Upper lobe of right lung (tissue), 1 donor: Measurements from ENCODE around the gene RASD1. TPM values are rescaled to one million over a fixed set of nuclear protein-coding genes. Genes with fewer than 3 reads are reported as not detected.
A peak's percentile ranks its signal among the peaks of the same experiment; 100 is the strongest.

Experiments
- ATAC-seq: fragments of 200-7000 bp; cut with Tn5 transposase; one replicate; pipeline ENCODE4 v1.9.1; 2020; ENCODE audit warnings: mild to moderate bottlenecking, moderate library complexity
- DNase-seq: peaks from one replicate; pipeline ENCODE4 v3.0.0-alpha.2; 2020
- H3K27ac ChIP-seq: fragments of 200-600 bp; one replicate; pipeline ENCODE4 v1.8.0; 2022
- H3K27me3 ChIP-seq: fragments of 200-600 bp; one replicate; pipeline ENCODE4 v1.8.0; 2022; ENCODE audit warnings: mild to moderate bottlenecking
- H3K36me3 ChIP-seq: fragments of 200-600 bp; one replicate; pipeline ENCODE4 v1.8.0; 2022
- H3K4me1 ChIP-seq: fragments of 200-600 bp; one replicate; pipeline ENCODE4 v1.8.0; 2022
- H3K4me3 ChIP-seq: fragments of 200-600 bp; one replicate; pipeline ENCODE4 v1.8.0; 2022; ENCODE audit warnings: mild to moderate bottlenecking
- H3K9me3 ChIP-seq: fragments of 200-600 bp; one replicate; pipeline ENCODE4 v1.8.0; 2022
- intact Hi-C: fragments of 100-400 bp; cut with DNase I; formaldehyde crosslinking; loops from one replicate; pipeline ENCODE4 v1.11.0; 2022
- total RNA-seq: library from RNA; stranded (reverse); fragmentation: NEBNext Ultra II Directional; extraction: Animal tissue kit (Norgen Biotek cat#: 25700); gene quantifications from one replicate; pipeline ENCODE4 v1.2.1, GENCODE V29; 2021
- TF ChIP-seq, protein P1 (sequence below): fragments of 200-600 bp; IDR thresholded peaks from one replicate; pipeline ENCODE4 v1.8.0; 2022; ENCODE audit warnings: antibody characterized with exemption
- donor health status: DM: no; HTN: yes; CAD: no; lungs with severe emphysema.

The RASD1 gene
- total RNA-seq, 1 donor from 2014 or later = 39.2 TPM

DNA sequence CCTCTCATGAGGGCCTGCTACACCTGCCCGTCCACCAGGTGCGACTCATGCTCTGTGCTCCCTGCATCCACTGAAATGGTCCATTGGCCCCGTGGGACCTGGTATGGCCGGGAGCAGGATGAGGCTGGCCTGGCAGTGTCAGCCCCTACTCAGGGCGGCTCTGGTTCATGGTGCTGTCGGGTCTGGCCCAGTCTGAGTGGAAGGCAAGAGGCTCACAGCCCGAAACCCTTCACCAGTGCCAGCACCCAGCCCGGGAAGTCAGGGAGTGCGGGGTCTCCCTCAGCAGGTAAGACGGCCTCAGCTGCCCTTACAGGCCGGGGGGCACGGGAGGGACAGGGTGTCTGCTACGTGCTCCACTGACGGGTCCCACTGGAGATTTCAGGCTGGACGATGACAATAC lies 40.5 kb upstream of the RASD1 start:
- H3K4me1 ChIP-seq = peaks cover 4% of the 10 kb centered on the region
- DNase-seq (no peak), ATAC-seq (no peak)
- H3K36me3 ChIP-seq = no peaks in the 10 kb centered on the region
- no peak overlapping the region for H3K27ac ChIP-seq
- intact Hi-C loops = no loop called here
- H3K27me3 ChIP-seq = no peaks in the 10 kb centered on the region
- no peaks in the 10 kb centered on the region for H3K9me3 ChIP-seq
- TF ChIP-seq, protein P1, sequence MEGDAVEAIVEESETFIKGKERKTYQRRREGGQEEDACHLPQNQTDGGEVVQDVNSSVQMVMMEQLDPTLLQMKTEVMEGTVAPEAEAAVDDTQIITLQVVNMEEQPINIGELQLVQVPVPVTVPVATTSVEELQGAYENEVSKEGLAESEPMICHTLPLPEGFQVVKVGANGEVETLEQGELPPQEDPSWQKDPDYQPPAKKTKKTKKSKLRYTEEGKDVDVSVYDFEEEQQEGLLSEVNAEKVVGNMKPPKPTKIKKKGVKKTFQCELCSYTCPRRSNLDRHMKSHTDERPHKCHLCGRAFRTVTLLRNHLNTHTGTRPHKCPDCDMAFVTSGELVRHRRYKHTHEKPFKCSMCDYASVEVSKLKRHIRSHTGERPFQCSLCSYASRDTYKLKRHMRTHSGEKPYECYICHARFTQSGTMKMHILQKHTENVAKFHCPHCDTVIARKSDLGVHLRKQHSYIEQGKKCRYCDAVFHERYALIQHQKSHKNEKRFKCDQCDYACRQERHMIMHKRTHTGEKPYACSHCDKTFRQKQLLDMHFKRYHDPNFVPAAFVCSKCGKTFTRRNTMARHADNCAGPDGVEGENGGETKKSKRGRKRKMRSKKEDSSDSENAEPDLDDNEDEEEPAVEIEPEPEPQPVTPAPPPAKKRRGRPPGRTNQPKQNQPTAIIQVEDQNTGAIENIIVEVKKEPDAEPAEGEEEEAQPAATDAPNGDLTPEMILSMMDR = no peak
- H3K4me3 ChIP-seq = no peak overlapping the region

DNA sequence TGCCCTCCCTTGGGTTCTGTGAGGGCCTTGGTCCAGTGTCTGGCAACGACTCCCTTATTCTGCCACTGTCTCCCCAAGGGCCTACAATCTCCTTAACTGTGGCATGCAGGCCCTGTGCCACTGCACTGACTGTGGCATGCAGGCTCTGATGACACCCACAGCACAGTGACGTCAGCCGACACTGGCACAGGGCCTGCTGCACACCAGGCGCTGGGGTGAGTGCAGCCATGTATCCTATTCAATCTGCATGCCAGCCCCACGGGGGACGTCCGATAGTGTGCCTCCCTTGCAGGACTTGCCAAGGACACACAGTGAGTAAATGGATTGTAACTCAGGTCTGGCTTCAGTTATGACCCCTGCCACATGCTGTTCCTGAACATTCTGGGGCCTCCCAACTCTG lies 39.8 kb upstream of the RASD1 start:
- no peaks in the 10 kb centered on the region for H3K9me3 ChIP-seq
- intact Hi-C loops = no loop called here
- peaks cover 4% of the 10 kb centered on the region for H3K4me1 ChIP-seq
- no peaks in the 10 kb centered on the region for H3K36me3 ChIP-seq
- H3K27ac ChIP-seq = no peak overlapping the region
- TF ChIP-seq, protein P1 = no peak
- no peak overlapping the region for H3K4me3 ChIP-seq
- DNase-seq (peak; percentile 83), ATAC-seq (peak; percentile 75)
- H3K27me3 ChIP-seq = no peaks in the 10 kb centered on the region

DNA sequence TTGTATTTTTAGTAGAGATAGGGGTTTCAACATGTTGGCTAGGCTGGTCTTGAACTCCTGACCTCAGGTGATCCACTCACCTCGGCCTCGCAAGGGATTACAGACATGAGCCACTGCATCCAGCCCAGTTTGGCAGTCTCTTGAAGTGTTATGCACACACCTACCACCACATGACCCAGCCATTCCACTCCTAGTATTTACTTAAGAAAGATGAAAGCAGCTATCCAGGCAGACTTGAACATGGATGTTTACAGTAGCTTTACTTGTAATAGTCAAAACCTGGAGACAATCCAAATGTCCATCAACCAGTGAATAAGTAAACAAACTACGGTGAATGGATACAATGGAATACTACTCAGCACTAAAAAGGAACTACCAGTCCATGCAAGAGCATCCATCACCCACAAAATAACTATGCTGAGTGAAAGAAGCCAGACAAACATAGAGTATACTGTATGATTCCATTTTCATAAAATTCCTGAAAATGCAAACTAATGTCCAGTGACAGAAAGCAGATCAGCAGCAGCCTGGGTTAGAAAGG lies 37.8 kb upstream of the RASD1 start:
- no peak for DNase-seq
- Histone ChIP-seq H3K4me1 (no peaks in the 10 kb centered on the region), H3K9me3 (no peaks in the 10 kb centered on the region), H3K4me3 (no peak overlapping the region), H3K27ac (no peak overlapping the region), H3K27me3 (no peaks in the 10 kb centered on the region), H3K36me3 (no peaks in the 10 kb centered on the region)
- peak; percentile 82 for ATAC-seq
- intact Hi-C loops = no loop called here
- TF ChIP-seq, protein P1 = no peak

DNA sequence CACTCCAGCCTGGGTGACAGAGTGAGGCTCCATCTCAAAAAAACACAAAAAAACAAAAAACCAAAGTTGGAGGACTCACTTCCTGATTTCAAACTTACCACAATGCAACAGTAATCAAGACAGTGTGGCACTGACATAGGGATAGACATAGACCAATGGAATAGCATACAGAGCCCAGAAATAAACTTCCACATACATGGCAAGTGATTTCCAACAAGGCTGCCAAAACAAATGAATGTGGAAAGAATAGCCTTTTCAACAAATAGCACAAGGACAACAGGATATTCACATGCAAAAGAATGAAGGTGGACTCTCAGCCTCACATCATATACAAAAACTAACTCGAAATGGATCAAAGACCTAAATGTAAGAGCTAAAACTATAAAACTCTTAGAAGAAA lies 36.8 kb upstream of the RASD1 start:
- no peak overlapping the region for H3K27ac ChIP-seq
- intact Hi-C loops = no loop called here

DNA sequence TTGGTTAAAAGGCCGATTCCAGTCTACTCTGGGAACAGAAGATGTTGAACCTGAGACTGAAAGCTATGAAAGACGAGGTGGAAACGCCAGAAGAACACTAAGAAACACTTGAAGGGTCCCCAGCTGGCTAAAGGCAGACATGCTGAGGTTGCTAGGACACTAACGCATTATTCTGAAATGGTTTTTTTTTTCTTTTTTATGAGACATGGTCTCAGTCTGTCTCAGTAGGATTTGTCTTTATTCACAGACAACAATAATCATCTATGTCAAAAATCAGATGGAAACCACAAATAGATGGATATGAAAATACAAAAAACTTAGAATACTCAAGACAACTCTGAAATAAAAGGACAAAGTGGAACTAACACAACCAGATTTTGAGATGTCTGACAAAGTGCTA lies 35.0 kb upstream of the RASD1 start:
- no peaks in the 10 kb centered on the region for H3K4me1 ChIP-seq
- no peak overlapping the region for H3K27ac ChIP-seq
- H3K27me3 ChIP-seq = no peaks in the 10 kb centered on the region
- no peaks in the 10 kb centered on the region for H3K36me3 ChIP-seq
- H3K4me3 ChIP-seq = no peak overlapping the region
- TF ChIP-seq, protein P1 = no peak
- H3K9me3 ChIP-seq = no peaks in the 10 kb centered on the region
- intact Hi-C loops = no loop called here
- no peak for ATAC-seq
- DNase-seq = no peak

More for the DNA sequence above, 36.8 kb upstream of the RASD1 start:
- Histone ChIP-seq H3K9me3 (no peaks in the 10 kb centered on the region), H3K4me1 (no peaks in the 10 kb centered on the region), H3K27me3 (no peaks in the 10 kb centered on the region), H3K4me3 (no peak overlapping the region), H3K36me3 (no peaks in the 10 kb centered on the region)
- ATAC-seq (no peak), DNase-seq (no peak)
- TF ChIP-seq, protein P1 = no peak
